Sigmoid colon (tissue), 4 donors: Measurements from ENCODE around the gene PTGIS.

Source experiments
- POLR2A ChIP-seq, 2 donors: fragments of 450-650 bp; IDR thresholded peaks; one replicate each; pipeline ENCODE4 v1.6.1; 2016; ENCODE audit warnings: antibody characterized with exemption in 2 of 2, mild to moderate bottlenecking in 2 of 2, moderate library complexity in 2 of 2
- POLR2AphosphoS5 ChIP-seq, 4 donors: sonication (generic); formaldehyde crosslinking; IDR thresholded peaks; one replicate each; pipeline ENCODE4 v1.6.1; 2017; ENCODE audit warnings: antibody characterized with exemption in 4 of 4
- TF ChIP-seq, protein P1 (sequence below), 4 experiments: fragments of 450-650 bp in 3 of 4; fragments of 200-600 bp in 1 of 4; IDR thresholded peaks; one replicate each; pipeline ENCODE4 v1.5.1; 2016 to 2019; ENCODE audit warnings: antibody characterized with exemption in 4 of 4, mild to moderate bottlenecking in 3 of 4, moderate library complexity in 2 of 4

DNA sequence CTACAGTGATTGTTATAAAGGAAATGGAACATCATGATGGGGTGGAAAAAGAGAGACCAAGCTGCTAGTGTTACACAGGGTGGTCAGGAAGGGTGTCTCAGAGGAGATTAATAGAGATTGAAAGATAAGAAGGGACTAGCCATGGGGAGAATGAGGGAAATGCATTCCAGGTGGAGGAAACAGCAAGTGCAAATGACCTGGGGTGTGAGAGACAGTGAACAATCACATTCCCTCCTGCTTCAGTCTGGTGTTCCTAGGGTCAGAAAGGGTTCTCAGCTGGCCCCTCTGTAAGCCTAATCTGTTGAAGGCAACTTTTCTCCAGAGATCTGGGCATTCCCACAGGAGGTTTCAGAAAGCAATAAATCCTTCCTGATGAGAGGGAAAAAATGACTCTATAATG, 81.9 kb downstream of the PTGIS start:
- TF ChIP-seq, protein P1, sequence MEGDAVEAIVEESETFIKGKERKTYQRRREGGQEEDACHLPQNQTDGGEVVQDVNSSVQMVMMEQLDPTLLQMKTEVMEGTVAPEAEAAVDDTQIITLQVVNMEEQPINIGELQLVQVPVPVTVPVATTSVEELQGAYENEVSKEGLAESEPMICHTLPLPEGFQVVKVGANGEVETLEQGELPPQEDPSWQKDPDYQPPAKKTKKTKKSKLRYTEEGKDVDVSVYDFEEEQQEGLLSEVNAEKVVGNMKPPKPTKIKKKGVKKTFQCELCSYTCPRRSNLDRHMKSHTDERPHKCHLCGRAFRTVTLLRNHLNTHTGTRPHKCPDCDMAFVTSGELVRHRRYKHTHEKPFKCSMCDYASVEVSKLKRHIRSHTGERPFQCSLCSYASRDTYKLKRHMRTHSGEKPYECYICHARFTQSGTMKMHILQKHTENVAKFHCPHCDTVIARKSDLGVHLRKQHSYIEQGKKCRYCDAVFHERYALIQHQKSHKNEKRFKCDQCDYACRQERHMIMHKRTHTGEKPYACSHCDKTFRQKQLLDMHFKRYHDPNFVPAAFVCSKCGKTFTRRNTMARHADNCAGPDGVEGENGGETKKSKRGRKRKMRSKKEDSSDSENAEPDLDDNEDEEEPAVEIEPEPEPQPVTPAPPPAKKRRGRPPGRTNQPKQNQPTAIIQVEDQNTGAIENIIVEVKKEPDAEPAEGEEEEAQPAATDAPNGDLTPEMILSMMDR (IDR thresholded peaks at IDR 0.05) = no peak
- TF ChIP-seq POLR2A (IDR thresholded peaks at IDR 0.05) = no peak
- no peak for TF ChIP-seq POLR2AphosphoS5 (IDR thresholded peaks at IDR 0.05)
